Esophagus muscularis mucosa (tissue), 4 donors: Measurements from ENCODE around the gene ZNF692. TPM values are rescaled to one million over a fixed set of nuclear protein-coding genes. Genes with fewer than 3 reads are reported as not detected.

ENCODE experiments used
- DNase-seq: peaks from one replicate; pipeline ENCODE4 v3.0.0-alpha.2; 2017; ENCODE audit errors: extremely low spot score
- H3K27ac ChIP-seq, 4 donors: fragments of 200-600 bp; sonication (generic); replicated peaks in 1 of 4; 1 replicate in 3 of 4; 2 replicates in 1 of 4; pipeline ENCODE4 v1.5.1; 2016 to 2019; ENCODE audit warnings: mild to moderate bottlenecking in 1 of 4
- H3K27me3 ChIP-seq, 4 donors: fragments of 200-600 bp; sonication (generic); one replicate each; pipeline versions ENCODE4 v1.5.1 to v1.6.0; 2016 to 2019
- H3K36me3 ChIP-seq, 4 donors: fragments of 200-600 bp; sonication (generic); one replicate each; pipeline ENCODE4 v1.5.1; 2016 to 2019
- H3K4me1 ChIP-seq, 4 donors: fragments of 200-600 bp; sonication (generic); one replicate each; pipeline ENCODE4 v1.5.1; 2016 to 2019
- H3K4me3 ChIP-seq, 4 donors: fragments of 200-600 bp; sonication (generic); 1 replicate in 2 of 4; 2 replicates in 2 of 4; pipeline ENCODE4 v1.5.1; 2016 to 2019; ENCODE audit warnings: mild to moderate bottlenecking in 4 of 4, moderate library complexity in 1 of 4
- H3K9me3 ChIP-seq, 4 donors: fragments of 200-600 bp; sonication (generic); 1 replicate in 3 of 4; 2 replicates in 1 of 4; pipeline ENCODE4 v1.5.1; 2016 to 2019
- CTCF ChIP-seq, 3 experiments: fragments of 200-600 bp in 2 of 3; fragments of 450-650 bp in 1 of 3; sonication (generic) in 2 of 3; IDR thresholded peaks; one replicate each; pipeline ENCODE4 v1.5.1; 2017 to 2019; ENCODE audit warnings: antibody characterized with exemption in 3 of 3, mild to moderate bottlenecking in 2 of 3, moderate library complexity in 1 of 3
- EP300 ChIP-seq: sonication (generic); formaldehyde crosslinking; IDR thresholded peaks from one replicate; pipeline ENCODE4 v1.6.1; 2017; ENCODE audit warnings: antibody characterized with exemption
- POLR2A ChIP-seq: fragments of 450-650 bp; IDR thresholded peaks from one replicate; pipeline ENCODE4 v1.6.1; 2017; ENCODE audit warnings: antibody characterized with exemption, moderate library complexity, mild to moderate bottlenecking, low read depth
- POLR2AphosphoS5 ChIP-seq, 2 donors: sonication (generic); formaldehyde crosslinking; IDR thresholded peaks; one replicate each; pipeline ENCODE4 v1.6.1; 2017; ENCODE audit warnings: antibody characterized with exemption in 2 of 2
- WGBS: methylation state at CpG from one replicate; pipeline ENCODE4 v1.1.5; 2018; 5-methylcytosine and 5-hydroxymethylcytosine counted together
- intact Hi-C: fragments of 100-400 bp; cut with DNase I; formaldehyde crosslinking; loops from one replicate; pipeline ENCODE4 v1.15.1; 2023
- total RNA-seq, 4 donors: library from RNA; depleted of rRNA; stranded (reverse); fragments of >200 nt; gene quantifications; one replicate each; pipeline versions ENCODE4 v1.1.0 to v1.2.1, GENCODE V29; 2016

The ZNF692 gene
- total RNA-seq, 4 donors from 2014 or later = 19.4 to 37.3 (median 30.5) TPM

- no peak overlapping the region for H3K4me3 ChIP-seq
- DNase-seq = no peak
- 91% methylated on average over 16 of the region's 16 CpGs for WGBS
- intact Hi-C loops = no loop called here
- H3K27ac ChIP-seq = no peak overlapping the region
- TF ChIP-seq POLR2AphosphoS5 (IDR thresholded peaks at IDR 0.05) (no peak), CTCF (IDR thresholded peaks at IDR 0.05) (no peak)
- H3K36me3 ChIP-seq = peaks cover 37 to 75% (median 67%) of the 10 kb centered on the region in 4 donors
- no peaks in the 10 kb centered on the region for H3K9me3 ChIP-seq
- H3K27me3 ChIP-seq = no peaks in the 10 kb centered on the region
- H3K4me1 ChIP-seq = peaks cover 18 to 31% (median 28%) of the 10 kb centered on the region in 4 donors
These were observed 44.5 kb downstream of the ZNF692 start for GRCh38 chr1:248814351-248814750.

GRCh38 chr1:248813546-248813945 lies 45.3 kb downstream of the ZNF692 start:
- Histone ChIP-seq H3K9me3 (no peaks in the 10 kb centered on the region), H3K4me1 (peaks cover 14 to 23% (median 20%) of the 10 kb centered on the region in 4 donors), H3K4me3 (no peak overlapping the region), H3K27me3 (no peaks in the 10 kb centered on the region), H3K27ac (no peak overlapping the region), H3K36me3 (peaks cover 37 to 72% (median 67%) of the 10 kb centered on the region in 4 donors)
- intact Hi-C loops = no loop called here
- DNase-seq = no peak
- 95% methylated on average over 4 of the region's 8 CpGs for WGBS
- TF ChIP-seq EP300 (no peak), POLR2AphosphoS5 (IDR thresholded peaks at IDR 0.05) (no peak), POLR2A (no peak), CTCF (IDR thresholded peaks at IDR 0.05) (no peak)

- Histone ChIP-seq H3K36me3 (peaks cover 37 to 68% (median 64%) of the 10 kb centered on the region in 4 donors), H3K27ac (no peak overlapping the region), H3K4me3 (no peak overlapping the region), H3K4me1 (peaks cover 11 to 20% (median 15%) of the 10 kb centered on the region in 4 donors), H3K9me3 (no peaks in the 10 kb centered on the region), H3K27me3 (no peaks in the 10 kb centered on the region)
- no peak for DNase-seq
- TF ChIP-seq CTCF (IDR thresholded peaks at IDR 0.05) (no peak), EP300 (no peak), POLR2AphosphoS5 (IDR thresholded peaks at IDR 0.05) (no peak), POLR2A (no peak)
- intact Hi-C loops = no loop called here
- 97% methylated on average over 23 of the region's 23 CpGs for whole genome bisulfite sequencing
These were observed 46.0 kb downstream of the ZNF692 start for GRCh38 chr1:248812736-248813425.

GRCh38 chr1:248811514-248812490 lies 47.1 kb downstream of the ZNF692 start:
- Histone ChIP-seq H3K9me3 (no peaks in the 10 kb centered on the region), H3K36me3 (peaks cover 37 to 60% (median 58%) of the 10 kb centered on the region in 4 donors), H3K4me1 (peaks cover 11 to 26% (median 21%) of the 10 kb centered on the region in 4 donors), H3K4me3 (no peak overlapping the region), H3K27me3 (no peaks in the 10 kb centered on the region), H3K27ac (no peak overlapping the region)
- no peak for DNase-seq
- no peak for TF ChIP-seq EP300
- TF ChIP-seq CTCF (IDR thresholded peaks at IDR 0.05) = no peak
- no peak for TF ChIP-seq POLR2A
- TF ChIP-seq POLR2AphosphoS5 (IDR thresholded peaks at IDR 0.05) = no peak
- intact Hi-C loops = no loop called here
- WGBS = 61% methylated on average over 18 of the region's 57 CpGs
